Endothelial cell of umbilical vein (primary cell): ENCODE data around the gene TSPAN18. TPM values are rescaled to one million over a fixed set of nuclear protein-coding genes. Genes with fewer than 3 reads are reported as not detected.

Source experiments
- BruUV-seq: library from RNA; stranded (reverse); fragments of 400-500 nt; replicated peaks from 2 replicates; lab custom pipeline; 2021; lab: Mats Ljungman, UMichigan
- CTCF ChIA-PET: fragments of 300-600, 350-600 bp; sonication (Branson Sonifier 250); formaldehyde crosslinking; loops from one replicate; lab custom pipeline; 2021; ENCODE audit warnings: antibody characterized with exemption, inconsistent platforms; lab: Charles Lee
- POLR2A ChIA-PET: fragments of 300-600, 350-600 bp; sonication (Branson Sonifier 250); formaldehyde crosslinking; loops from one replicate; lab custom pipeline; 2021; ENCODE audit warnings: antibody characterized with exemption, inconsistent platforms; lab: Charles Lee
- DNase-seq: peaks from one replicate; pipeline ENCODE4 v3.0.0-alpha.2; 2011; ENCODE audit warnings: low read depth, low spot score
- FAIRE-seq: peaks from 2 replicates; lab custom pipeline; 2011; peaks lifted over from hg19 to GRCh38; lab: Jason Lieb, UNC
- H2AFZ ChIP-seq: 2 replicates; pipeline ENCODE4 v1.6.0; 2012; ENCODE audit warnings: low read depth, low read length, control low read depth, inconsistent platforms
- H3K27ac ChIP-seq: 2 replicates; pipeline ENCODE4 v1.5.1; 2011; ENCODE audit warnings: low read depth, mild to moderate bottlenecking, control low read depth, low read length, moderate library complexity; ENCODE audit not compliant: insufficient read depth
- H3K27me3 ChIP-seq, 2 experiments: 2 replicates each; pipeline versions ENCODE4 v1.6.0 to v1.6.1; 2011; ENCODE audit warnings: low read length in 2 of 2, mixed read lengths in 1 of 2; ENCODE audit not compliant: control insufficient read depth in 2 of 2, insufficient read depth in 2 of 2
- H3K36me3 ChIP-seq, 2 experiments: 2 replicates in 1 of 2; 3 replicates in 1 of 2; pipeline ENCODE4 v1.5.1; 2011; ENCODE audit warnings: low read length in 2 of 2, mild to moderate bottlenecking in 1 of 2, moderate library complexity in 1 of 2; ENCODE audit not compliant: control insufficient read depth in 2 of 2, insufficient read depth in 2 of 2; ENCODE audit errors: extremely low read depth in 1 of 2
- H3K4me1 ChIP-seq: 3 replicates; pipeline ENCODE4 v1.5.1; 2011; ENCODE audit warnings: mild to moderate bottlenecking, low read length; ENCODE audit not compliant: control insufficient read depth, insufficient read depth; ENCODE audit errors: extremely low read depth
- H3K4me2 ChIP-seq: 2 replicates; pipeline ENCODE4 v1.6.1; 2011; ENCODE audit warnings: low read length, control low read depth, mixed read lengths; ENCODE audit not compliant: insufficient read depth
- H3K4me3 ChIP-seq, 3 experiments: fragments of 200-600 bp in 1 of 3; sonication (generic), shearing (Covaris generic) in 1 of 3; replicated peaks in 1 of 3; 2 replicates each; pipeline ENCODE4 v1.5.1; 2011 to 2016; ENCODE audit warnings: control low read depth in 3 of 3, low read length in 3 of 3, mild to moderate bottlenecking in 2 of 3, inconsistent platforms in 1 of 3, low read depth in 1 of 3, moderate library complexity in 1 of 3; ENCODE audit not compliant: insufficient read depth in 1 of 3
- H3K79me2 ChIP-seq: 2 replicates; pipeline ENCODE4 v1.6.0; 2012; ENCODE audit warnings: low read length, inconsistent platforms; ENCODE audit not compliant: control insufficient read depth, insufficient read depth
- H3K9ac ChIP-seq: replicated peaks from 2 replicates; pipeline ENCODE3; 2011; ENCODE audit warnings: low read length, control low read depth; ENCODE audit not compliant: insufficient read depth; ENCODE audit errors: extremely low read depth
- H3K9me1 ChIP-seq: replicated peaks from 3 replicates; pipeline ENCODE4 v1.6.0; 2011; ENCODE audit warnings: mild to moderate bottlenecking, low read length; ENCODE audit not compliant: control insufficient read depth, insufficient read depth; ENCODE audit errors: extremely low read depth
- H3K9me3 ChIP-seq: replicated peaks from 2 replicates; pipeline ENCODE4 v1.5.1; 2012; ENCODE audit warnings: low read length, inconsistent platforms; ENCODE audit not compliant: control insufficient read depth, insufficient read depth
- H4K20me1 ChIP-seq: replicated peaks from 2 replicates; pipeline ENCODE3; 2011; ENCODE audit warnings: mild to moderate bottlenecking, low read length; ENCODE audit not compliant: control insufficient read depth, insufficient read depth; ENCODE audit errors: extremely low read depth
- CTCF ChIP-seq, 2 donors: IDR thresholded peaks; 1 replicate in 1 of 2; 2 replicates in 1 of 2; pipeline ENCODE4 v1.5.1; 2011; ENCODE audit warnings: low read length in 2 of 2, mild to moderate bottlenecking in 2 of 2, moderate library complexity in 2 of 2, control low read depth in 1 of 2, inconsistent platforms in 1 of 2, low read depth in 1 of 2; ENCODE audit not compliant: insufficient read depth in 1 of 2; ENCODE audit errors: extremely low read depth in 1 of 2
- EZH2 ChIP-seq: IDR thresholded peaks from 2 replicates; pipeline ENCODE4 v1.6.1; 2012; ENCODE audit warnings: borderline replicate concordance, low read depth, mild to moderate bottlenecking, moderate library complexity, low read length, inconsistent platforms; ENCODE audit not compliant: severe bottlenecking
- FOS ChIP-seq: IDR thresholded peaks from 2 replicates; pipeline ENCODE4 v1.6.1; 2011; ENCODE audit warnings: mild to moderate bottlenecking, low read length, moderate library complexity, borderline replicate concordance; ENCODE audit not compliant: insufficient read depth
- GATA2 ChIP-seq: IDR thresholded peaks from 2 replicates; pipeline ENCODE4 v1.7.0; 2011; ENCODE audit warnings: low read depth, mild to moderate bottlenecking, moderate library complexity, mixed read lengths, low read length; ENCODE audit not compliant: insufficient read length, insufficient read depth
- JUN ChIP-seq: IDR thresholded peaks from 2 replicates; pipeline ENCODE4 v1.6.1; 2011; ENCODE audit warnings: borderline replicate concordance, low read depth; ENCODE audit not compliant: insufficient read length, insufficient read depth
- MAX ChIP-seq: IDR thresholded peaks from 2 replicates; pipeline ENCODE4 v1.6.1; 2011; ENCODE audit not compliant: insufficient read depth, insufficient read length
- MYC ChIP-seq: IDR thresholded peaks from one replicate; pipeline ENCODE4 v1.6.1; 2011; ENCODE audit warnings: mild to moderate bottlenecking, low read depth, low read length
- POLR2A ChIP-seq: IDR thresholded peaks from 2 replicates; pipeline ENCODE4 v1.6.1; 2012; ENCODE audit warnings: low read depth, mild to moderate bottlenecking, control low read depth, low read length
- POLR2AphosphoS5 ChIP-seq: IDR thresholded peaks from 2 replicates; pipeline ENCODE4 v1.6.1; 2012; ENCODE audit warnings: low read depth, mild to moderate bottlenecking, control low read depth, low read length, moderate library complexity; ENCODE audit not compliant: insufficient read depth
- dilution Hi-C: fragments of 300-500 bp; cut with MboI; formaldehyde crosslinking; loops from one replicate; pipeline ENCODE4 v1.15.0; 2019; ENCODE audit warnings: low sequenced_read_pairs; ENCODE audit not compliant: extremely low pct_ligation_motif_present
- intact Hi-C: fragments of 100-400 bp; cut with micrococcal nuclease; formaldehyde crosslinking; loops from one replicate; pipeline ENCODE4 v1.10.0; 2022
- polyA plus RNA-seq, 4 experiments: library from polyadenylated mRNA; depleted of rRNA in 3 of 4; stranded (reverse) in 3 of 4; unstranded in 1 of 4; fragments of >200 nt; gene quantifications; 2 replicates each; pipeline versions ENCODE4 v1.2.1 to v1.2.3, GENCODE V29; 2011 to 2012; ENCODE audit warnings: missing spikeins in 1 of 4
- total RNA-seq: library from RNA; stranded (reverse); gene quantifications from 2 replicates; pipeline ENCODE4 v1.2.3, GENCODE V29; 2021

TSPAN18 gene
- total and polyA plus RNA-seq, 2 donors (not counting 3 experiments of a cell fraction or from before 2014, with no cell fraction given) = 32.2 to 118 TPM

GRCh38 chr11:44960200-44960845, 233.6 kb downstream of the TSPAN18 start:
- H3K4me3 ChIP-seq = no peak overlapping the region
- FAIRE-seq = no peak
- ChIA-PET CTCF (interaction anchor here (0.9 to 2.1 kb wide), 6 partner anchors 11 to 150 kb away, joined by 3 to 7 read pairs (median 4); no protein-coding TSS in a partner anchor), POLR2A (no interaction called here)
- H3K9me1 ChIP-seq = no peaks in the 10 kb centered on the region
- H3K4me1 ChIP-seq = peaks cover 6% of the 10 kb centered on the region
- H3K4me2 ChIP-seq = no peak overlapping the region
- no peaks in the 10 kb centered on the region for H3K36me3 ChIP-seq
- no peak overlapping the region for H3K27ac ChIP-seq
- no peaks in the 10 kb centered on the region for H4K20me1 ChIP-seq
- H3K9me3 ChIP-seq = no peaks in the 10 kb centered on the region
- H3K9ac ChIP-seq = no peak overlapping the region
- intact Hi-C loops (no loop called here), dilution Hi-C loops (no loop called here)
- no peaks in the 10 kb centered on the region for H3K79me2 ChIP-seq
- BruUV-seq = no TSS peak
- no peak overlapping the region for H2AFZ ChIP-seq
- no peaks in the 10 kb centered on the region for H3K27me3 ChIP-seq
- TF ChIP-seq MYC = no peak
- no peak for TF ChIP-seq POLR2AphosphoS5
- TF ChIP-seq CTCF (IDR thresholded peaks at IDR 0.05; ENCODE audit: extremely low read depth in 1 of 2, insufficient read depth in 1 of 2, low read depth in 1 of 2, low read length in 2 of 2) = no peak
- no peak for TF ChIP-seq FOS
- TF ChIP-seq JUN = no peak
- no peak for TF ChIP-seq EZH2
- no peak for TF ChIP-seq MAX
- no peak for TF ChIP-seq GATA2
- TF ChIP-seq POLR2A = no peak
- DNase-seq = no peak
